Endothelial cell of umbilical vein (primary cell): ENCODE data around the gene DAAM1. TPM values are rescaled to one million over a fixed set of nuclear protein-coding genes. Genes with fewer than 3 reads are reported as not detected.

Experiments
- BruUV-seq: library from RNA; stranded (reverse); fragments of 400-500 nt; replicated peaks from 2 replicates; lab custom pipeline; 2021; lab: Mats Ljungman, UMichigan
- CTCF ChIA-PET: fragments of 300-600, 350-600 bp; sonication (Branson Sonifier 250); formaldehyde crosslinking; loops from one replicate; lab custom pipeline; 2021; ENCODE audit warnings: antibody characterized with exemption, inconsistent platforms; lab: Charles Lee
- POLR2A ChIA-PET: fragments of 300-600, 350-600 bp; sonication (Branson Sonifier 250); formaldehyde crosslinking; loops from one replicate; lab custom pipeline; 2021; ENCODE audit warnings: antibody characterized with exemption, inconsistent platforms; lab: Charles Lee
- DNase-seq: peaks from one replicate; pipeline ENCODE4 v3.0.0-alpha.2; 2011; ENCODE audit warnings: low read depth, low spot score
- FAIRE-seq: peaks from 2 replicates; lab custom pipeline; 2011; peaks lifted over from hg19 to GRCh38; lab: Jason Lieb, UNC
- H2AFZ ChIP-seq: 2 replicates; pipeline ENCODE4 v1.6.0; 2012; ENCODE audit warnings: low read depth, low read length, control low read depth, inconsistent platforms
- H3K27ac ChIP-seq: 2 replicates; pipeline ENCODE4 v1.5.1; 2011; ENCODE audit warnings: low read depth, mild to moderate bottlenecking, control low read depth, low read length, moderate library complexity; ENCODE audit not compliant: insufficient read depth
- H3K27me3 ChIP-seq, 2 experiments: 2 replicates each; pipeline versions ENCODE4 v1.6.0 to v1.6.1; 2011; ENCODE audit warnings: low read length in 2 of 2, mixed read lengths in 1 of 2; ENCODE audit not compliant: control insufficient read depth in 2 of 2, insufficient read depth in 2 of 2
- H3K36me3 ChIP-seq, 2 experiments: 2 replicates in 1 of 2; 3 replicates in 1 of 2; pipeline ENCODE4 v1.5.1; 2011; ENCODE audit warnings: low read length in 2 of 2, mild to moderate bottlenecking in 1 of 2, moderate library complexity in 1 of 2; ENCODE audit not compliant: control insufficient read depth in 2 of 2, insufficient read depth in 2 of 2; ENCODE audit errors: extremely low read depth in 1 of 2
- H3K4me1 ChIP-seq: 3 replicates; pipeline ENCODE4 v1.5.1; 2011; ENCODE audit warnings: mild to moderate bottlenecking, low read length; ENCODE audit not compliant: control insufficient read depth, insufficient read depth; ENCODE audit errors: extremely low read depth
- H3K4me2 ChIP-seq: 2 replicates; pipeline ENCODE4 v1.6.1; 2011; ENCODE audit warnings: low read length, control low read depth, mixed read lengths; ENCODE audit not compliant: insufficient read depth
- H3K4me3 ChIP-seq, 3 experiments: fragments of 200-600 bp in 1 of 3; sonication (generic), shearing (Covaris generic) in 1 of 3; replicated peaks in 1 of 3; 2 replicates each; pipeline ENCODE4 v1.5.1; 2011 to 2016; ENCODE audit warnings: control low read depth in 3 of 3, low read length in 3 of 3, mild to moderate bottlenecking in 2 of 3, inconsistent platforms in 1 of 3, low read depth in 1 of 3, moderate library complexity in 1 of 3; ENCODE audit not compliant: insufficient read depth in 1 of 3
- H3K79me2 ChIP-seq: 2 replicates; pipeline ENCODE4 v1.6.0; 2012; ENCODE audit warnings: low read length, inconsistent platforms; ENCODE audit not compliant: control insufficient read depth, insufficient read depth
- H3K9ac ChIP-seq: replicated peaks from 2 replicates; pipeline ENCODE3; 2011; ENCODE audit warnings: low read length, control low read depth; ENCODE audit not compliant: insufficient read depth; ENCODE audit errors: extremely low read depth
- H3K9me1 ChIP-seq: replicated peaks from 3 replicates; pipeline ENCODE4 v1.6.0; 2011; ENCODE audit warnings: mild to moderate bottlenecking, low read length; ENCODE audit not compliant: control insufficient read depth, insufficient read depth; ENCODE audit errors: extremely low read depth
- H3K9me3 ChIP-seq: replicated peaks from 2 replicates; pipeline ENCODE4 v1.5.1; 2012; ENCODE audit warnings: low read length, inconsistent platforms; ENCODE audit not compliant: control insufficient read depth, insufficient read depth
- H4K20me1 ChIP-seq: replicated peaks from 2 replicates; pipeline ENCODE3; 2011; ENCODE audit warnings: mild to moderate bottlenecking, low read length; ENCODE audit not compliant: control insufficient read depth, insufficient read depth; ENCODE audit errors: extremely low read depth
- CTCF ChIP-seq, 2 donors: IDR thresholded peaks; 1 replicate in 1 of 2; 2 replicates in 1 of 2; pipeline ENCODE4 v1.5.1; 2011; ENCODE audit warnings: low read length in 2 of 2, mild to moderate bottlenecking in 2 of 2, moderate library complexity in 2 of 2, control low read depth in 1 of 2, inconsistent platforms in 1 of 2, low read depth in 1 of 2; ENCODE audit not compliant: insufficient read depth in 1 of 2; ENCODE audit errors: extremely low read depth in 1 of 2
- EZH2 ChIP-seq: IDR thresholded peaks from 2 replicates; pipeline ENCODE4 v1.6.1; 2012; ENCODE audit warnings: borderline replicate concordance, low read depth, mild to moderate bottlenecking, moderate library complexity, low read length, inconsistent platforms; ENCODE audit not compliant: severe bottlenecking
- FOS ChIP-seq: IDR thresholded peaks from 2 replicates; pipeline ENCODE4 v1.6.1; 2011; ENCODE audit warnings: mild to moderate bottlenecking, low read length, moderate library complexity, borderline replicate concordance; ENCODE audit not compliant: insufficient read depth
- GATA2 ChIP-seq: IDR thresholded peaks from 2 replicates; pipeline ENCODE4 v1.7.0; 2011; ENCODE audit warnings: low read depth, mild to moderate bottlenecking, moderate library complexity, mixed read lengths, low read length; ENCODE audit not compliant: insufficient read length, insufficient read depth
- JUN ChIP-seq: IDR thresholded peaks from 2 replicates; pipeline ENCODE4 v1.6.1; 2011; ENCODE audit warnings: borderline replicate concordance, low read depth; ENCODE audit not compliant: insufficient read length, insufficient read depth
- MAX ChIP-seq: IDR thresholded peaks from 2 replicates; pipeline ENCODE4 v1.6.1; 2011; ENCODE audit not compliant: insufficient read depth, insufficient read length
- MYC ChIP-seq: IDR thresholded peaks from one replicate; pipeline ENCODE4 v1.6.1; 2011; ENCODE audit warnings: mild to moderate bottlenecking, low read depth, low read length
- POLR2A ChIP-seq: IDR thresholded peaks from 2 replicates; pipeline ENCODE4 v1.6.1; 2012; ENCODE audit warnings: low read depth, mild to moderate bottlenecking, control low read depth, low read length
- POLR2AphosphoS5 ChIP-seq: IDR thresholded peaks from 2 replicates; pipeline ENCODE4 v1.6.1; 2012; ENCODE audit warnings: low read depth, mild to moderate bottlenecking, control low read depth, low read length, moderate library complexity; ENCODE audit not compliant: insufficient read depth
- dilution Hi-C: fragments of 300-500 bp; cut with MboI; formaldehyde crosslinking; loops from one replicate; pipeline ENCODE4 v1.15.0; 2019; ENCODE audit warnings: low sequenced_read_pairs; ENCODE audit not compliant: extremely low pct_ligation_motif_present
- intact Hi-C: fragments of 100-400 bp; cut with micrococcal nuclease; formaldehyde crosslinking; loops from one replicate; pipeline ENCODE4 v1.10.0; 2022
- polyA plus RNA-seq, 4 experiments: library from polyadenylated mRNA; depleted of rRNA in 3 of 4; stranded (reverse) in 3 of 4; unstranded in 1 of 4; fragments of >200 nt; gene quantifications; 2 replicates each; pipeline versions ENCODE4 v1.2.1 to v1.2.3, GENCODE V29; 2011 to 2012; ENCODE audit warnings: missing spikeins in 1 of 4
- total RNA-seq: library from RNA; stranded (reverse); gene quantifications from 2 replicates; pipeline ENCODE4 v1.2.3, GENCODE V29; 2021

Gene DAAM1
- total and polyA plus RNA-seq, 2 donors (not counting 3 experiments of a cell fraction or from before 2014, with no cell fraction given) = 10.2 to 25.3 TPM

GRCh38 chr14:59254911-59255545 lies 66.6 kb downstream of the DAAM1 start:
- intact Hi-C loops (loop anchor here (2.0 kb wide), 1 partner anchor 66 kb away; the partner anchor contains the start of gene DAAM1), dilution Hi-C loops (no loop called here)
- Histone ChIP-seq H3K79me2 (peaks cover 3% of the 10 kb centered on the region), H3K27me3 (no peaks in the 10 kb centered on the region), H3K9me3 (no peaks in the 10 kb centered on the region), H4K20me1 (no peaks in the 10 kb centered on the region), H3K4me3 (no peak overlapping the region), H3K9ac (no peak overlapping the region), H2AFZ (peak overlapping the region; percentile 20), H3K27ac (peak overlapping the region; percentile 42), H3K36me3 (no peaks in the 10 kb centered on the region), H3K9me1 (no peaks in the 10 kb centered on the region), H3K4me1 (peaks cover 16% of the 10 kb centered on the region), H3K4me2 (peak overlapping the region; percentile 62)
- ChIA-PET POLR2A (no interaction called here), CTCF (interaction anchor here (0.7 to 1.5 kb wide), 3 partner anchors 11 to 66 kb away, joined by 3 read pairs; no protein-coding TSS in a partner anchor)
- TF ChIP-seq GATA2 = no peak
- no peak for TF ChIP-seq MAX
- TF ChIP-seq POLR2AphosphoS5 = no peak
- no peak for TF ChIP-seq FOS
- TF ChIP-seq MYC = no peak
- TF ChIP-seq EZH2 = no peak
- no peak for TF ChIP-seq POLR2A
- no peak for TF ChIP-seq CTCF (IDR thresholded peaks at IDR 0.05; ENCODE audit: extremely low read depth in 1 of 2, insufficient read depth in 1 of 2, low read depth in 1 of 2, low read length in 2 of 2)
- no peak for TF ChIP-seq JUN
- no TSS peak for BruUV-seq
- DNase-seq (peak; percentile 44), FAIRE-seq (peak; percentile 64)
